Mammary epithelial cell (primary cell): ENCODE results near the gene HIGD1C.

Source experiments
- CTCF ChIP-seq, 2 donors: IDR thresholded peaks in 1 of 2; conservative IDR thresholded peaks in 1 of 2; 2 replicates each; pipeline ENCODE4 v1.5.1; 2011 to 2012; ENCODE audit warnings: inconsistent platforms in 2 of 2, low read length in 2 of 2, mild to moderate bottlenecking in 2 of 2, control low read depth in 1 of 2, low read depth in 1 of 2; ENCODE audit not compliant: insufficient read depth in 1 of 2; ENCODE audit errors: extremely low read depth in 1 of 2
- EZH2 ChIP-seq: IDR thresholded peaks from 2 replicates; pipeline ENCODE4 v1.6.1; 2012; ENCODE audit warnings: low read length, inconsistent platforms, borderline replicate concordance

DNA sequence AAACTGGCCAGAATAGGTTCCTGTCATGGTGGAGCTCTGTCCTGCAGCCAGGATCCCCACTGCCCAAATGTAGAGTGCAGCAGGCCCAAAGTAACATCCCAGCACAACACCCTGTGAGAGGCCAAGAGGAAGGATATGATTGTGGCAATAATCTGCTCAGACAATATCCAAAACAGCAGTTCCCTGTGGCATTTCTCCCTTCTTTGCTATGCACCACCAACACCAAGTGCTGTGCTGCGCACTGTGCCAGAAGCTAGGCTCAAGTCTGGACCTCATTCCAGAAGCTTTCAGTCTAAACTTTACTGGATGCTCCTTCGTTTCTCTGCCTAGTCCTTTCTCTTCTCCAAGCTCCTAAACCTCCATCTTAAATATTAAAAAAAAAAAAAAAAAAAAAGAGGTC lies 40.5 kb downstream of the HIGD1C start:
- TF ChIP-seq EZH2 (no peak), CTCF (conservative IDR thresholded peaks at IDR 0.05 in 1 of 2, IDR thresholded peaks at IDR 0.05 in 1 of 2; ENCODE audit: extremely low read depth in 1 of 2, insufficient read depth in 1 of 2, low read depth in 1 of 2, low read length in 2 of 2) (no peak)
